Kidney epithelial cell (primary cell): ENCODE results near the gene NAGPA. TPM values are rescaled to one million over a fixed set of nuclear protein-coding genes. Genes with fewer than 3 reads are reported as not detected.
A peak's percentile ranks its signal among the peaks of the same experiment; 100 is the strongest.

Experiments
- DNase-seq: peaks from one replicate; pipeline ENCODE4 v3.0.0-alpha.2; 2010; ENCODE audit warnings: low read depth
- H3K27me3 ChIP-seq: 2 replicates; pipeline ENCODE4 v1.6.0; 2011; ENCODE audit warnings: low read length; ENCODE audit not compliant: control insufficient read depth, insufficient read depth
- H3K36me3 ChIP-seq: 2 replicates; pipeline ENCODE4 v1.5.1; 2011; ENCODE audit warnings: low read length; ENCODE audit not compliant: control insufficient read depth, insufficient read depth
- H3K4me3 ChIP-seq: 2 replicates; pipeline ENCODE4 v1.5.1; 2011; ENCODE audit warnings: low read depth, mild to moderate bottlenecking, control low read depth, low read length
- total RNA-seq: library from RNA; depleted of rRNA; stranded (reverse); fragments of >200 nt; gene quantifications from 2 replicates; pipeline ENCODE4 v1.2.3, GENCODE V29; 2015
- TF ChIP-seq, protein P1 (sequence below): IDR thresholded peaks from 2 replicates; pipeline ENCODE4 v1.5.1; 2011; ENCODE audit warnings: mild to moderate bottlenecking, moderate library complexity, low read length, control low read depth, inconsistent platforms; ENCODE audit not compliant: insufficient read depth, poor library complexity, severe bottlenecking

The NAGPA gene
- total RNA-seq, 1 donor from 2014 or later = 40.0 TPM

DNA sequence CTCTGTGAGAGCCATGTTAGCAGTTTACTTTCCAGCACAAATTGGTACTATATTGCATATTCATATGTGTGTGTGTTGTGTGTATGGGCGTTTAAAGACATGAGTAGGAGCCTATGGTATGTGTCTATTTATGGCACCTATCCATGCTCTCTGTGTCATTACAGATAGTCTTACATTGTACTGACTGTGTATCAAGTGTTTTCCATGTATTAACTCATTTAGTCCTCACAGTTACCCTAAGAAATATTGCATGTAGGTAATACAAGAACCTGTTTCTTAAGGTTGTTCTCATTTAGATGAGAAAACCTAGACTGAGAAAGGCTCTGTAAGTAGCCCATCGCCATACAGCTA lies 39.5 kb upstream of the NAGPA start:
- H3K36me3 ChIP-seq = no peaks in the 10 kb centered on the region
- no peaks in the 10 kb centered on the region for H3K27me3 ChIP-seq
- DNase-seq = no peak
- H3K4me3 ChIP-seq = no peak overlapping the region
- TF ChIP-seq, protein P1, sequence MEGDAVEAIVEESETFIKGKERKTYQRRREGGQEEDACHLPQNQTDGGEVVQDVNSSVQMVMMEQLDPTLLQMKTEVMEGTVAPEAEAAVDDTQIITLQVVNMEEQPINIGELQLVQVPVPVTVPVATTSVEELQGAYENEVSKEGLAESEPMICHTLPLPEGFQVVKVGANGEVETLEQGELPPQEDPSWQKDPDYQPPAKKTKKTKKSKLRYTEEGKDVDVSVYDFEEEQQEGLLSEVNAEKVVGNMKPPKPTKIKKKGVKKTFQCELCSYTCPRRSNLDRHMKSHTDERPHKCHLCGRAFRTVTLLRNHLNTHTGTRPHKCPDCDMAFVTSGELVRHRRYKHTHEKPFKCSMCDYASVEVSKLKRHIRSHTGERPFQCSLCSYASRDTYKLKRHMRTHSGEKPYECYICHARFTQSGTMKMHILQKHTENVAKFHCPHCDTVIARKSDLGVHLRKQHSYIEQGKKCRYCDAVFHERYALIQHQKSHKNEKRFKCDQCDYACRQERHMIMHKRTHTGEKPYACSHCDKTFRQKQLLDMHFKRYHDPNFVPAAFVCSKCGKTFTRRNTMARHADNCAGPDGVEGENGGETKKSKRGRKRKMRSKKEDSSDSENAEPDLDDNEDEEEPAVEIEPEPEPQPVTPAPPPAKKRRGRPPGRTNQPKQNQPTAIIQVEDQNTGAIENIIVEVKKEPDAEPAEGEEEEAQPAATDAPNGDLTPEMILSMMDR = no peak

- TF ChIP-seq, protein P1 = no peak
- Histone ChIP-seq H3K27me3 (no peaks in the 10 kb centered on the region), H3K36me3 (no peaks in the 10 kb centered on the region), H3K4me3 (peak overlapping the region; percentile 88)
- DNase-seq = no peak
These were observed 38.9 kb upstream of the NAGPA start for GRCh38 chr16:5072334-5073278.

- Histone ChIP-seq H3K4me3 (peak within 1 kb of the TSS; percentile 88), H3K36me3 (no peaks in the 10 kb centered on the region), H3K27me3 (peaks cover 2% of the 10 kb centered on the region)
- TF ChIP-seq, protein P1 = no peak
- peak; percentile 49 for DNase-seq
These were observed 38.1 kb upstream of the NAGPA start, which contains the start of gene ALG1 for GRCh38 chr16:5071681-5072333. ALG1 (plus strand) TSS chr16:5071843; CDS start chr16:5071850, 7 bp downstream.

DNA sequence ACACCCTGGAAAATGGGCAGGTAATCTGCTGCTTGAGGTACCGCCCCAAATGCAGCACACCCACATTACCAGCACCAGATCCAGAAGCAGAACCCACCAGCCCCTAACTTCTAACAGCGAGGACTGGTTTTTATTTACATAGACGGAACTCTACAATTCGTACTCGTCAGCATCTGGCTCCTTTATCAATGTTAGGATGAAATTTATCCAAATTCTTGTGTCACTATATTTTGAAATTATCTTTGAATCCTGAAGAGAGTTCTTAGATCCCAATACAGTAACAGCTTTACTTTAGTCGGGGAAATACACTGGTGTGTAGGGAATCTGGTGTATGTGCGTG lies 37.6 kb upstream of the NAGPA start:
- DNase-seq = no peak
- Histone ChIP-seq H3K27me3 (peaks cover 2% of the 10 kb centered on the region), H3K4me3 (peak overlapping the region; percentile 88), H3K36me3 (no peaks in the 10 kb centered on the region)
- TF ChIP-seq, protein P1 = no peak

DNA sequence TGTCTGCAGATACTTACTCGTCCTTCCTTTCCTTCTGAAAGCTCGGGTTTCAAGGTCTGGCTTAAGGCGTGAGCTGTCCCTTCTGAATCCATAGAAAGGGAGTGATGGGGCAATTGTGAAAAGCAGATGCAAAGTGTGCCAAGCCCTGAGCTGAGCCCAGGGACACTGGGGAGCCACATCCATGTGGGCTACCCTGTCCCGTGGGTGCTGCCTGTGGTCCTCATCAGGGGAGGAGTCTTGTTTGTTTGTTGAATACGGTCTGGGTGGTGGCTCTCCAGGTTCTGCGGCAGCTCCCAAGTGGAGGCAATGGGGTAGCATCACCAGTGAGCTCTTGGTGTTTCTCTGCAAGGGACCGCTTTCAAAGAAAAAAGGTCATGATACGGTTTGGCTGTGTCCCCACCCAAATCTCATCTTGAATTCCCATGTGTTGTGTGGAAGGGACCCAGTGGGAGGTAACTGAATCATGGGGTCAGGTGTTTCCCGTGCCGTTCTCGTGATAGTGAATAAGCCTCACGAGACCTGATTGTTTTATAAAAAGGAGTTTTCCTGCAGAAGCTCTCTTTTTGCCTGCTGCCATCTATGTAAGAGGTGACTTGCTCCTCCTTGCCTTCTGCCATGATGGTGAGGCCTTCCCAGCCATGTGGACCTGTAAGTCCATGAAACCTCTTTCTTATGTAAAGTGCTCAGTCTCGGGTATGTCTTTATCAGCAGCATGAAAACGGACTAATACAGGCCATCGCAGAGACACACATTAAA lies 36.9 kb upstream of the NAGPA start:
- Histone ChIP-seq H3K27me3 (peaks cover 6% of the 10 kb centered on the region), H3K4me3 (no peak overlapping the region), H3K36me3 (no peaks in the 10 kb centered on the region)
- DNase-seq = no peak
- TF ChIP-seq, protein P1 = no peak
